GM21825 (cell line): ENCODE results near the gene ALPL.

Source experiments
- ATAC-seq: cut with Tn5 transposase; IDR thresholded peaks from one replicate; pipeline ENCODE4 v1.9.1; 2021; ENCODE audit warnings: mild to moderate bottlenecking, moderate library complexity; ENCODE audit not compliant: unreplicated experiment

The ALPL gene

DNA sequence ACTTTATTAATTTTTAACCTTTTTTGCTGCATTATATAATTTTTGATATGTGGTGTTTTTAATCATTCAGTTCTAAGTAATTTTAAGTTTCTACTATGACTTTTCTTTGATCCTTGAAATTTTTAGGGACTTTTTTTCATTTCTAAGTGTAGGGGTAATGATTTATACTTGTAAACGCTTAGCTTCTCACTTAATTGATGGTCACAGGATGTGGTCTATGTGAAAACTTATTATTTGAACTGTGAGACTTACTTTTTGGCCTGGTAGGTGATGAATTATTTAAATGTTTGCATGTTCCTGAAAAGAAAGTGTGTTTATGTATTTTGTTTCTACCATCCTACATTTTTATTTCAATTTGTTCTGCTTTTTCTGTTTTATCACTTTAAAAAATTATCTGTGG lies 17.2 kb downstream of the ALPL start:
- no peak for ATAC-seq

DNA sequence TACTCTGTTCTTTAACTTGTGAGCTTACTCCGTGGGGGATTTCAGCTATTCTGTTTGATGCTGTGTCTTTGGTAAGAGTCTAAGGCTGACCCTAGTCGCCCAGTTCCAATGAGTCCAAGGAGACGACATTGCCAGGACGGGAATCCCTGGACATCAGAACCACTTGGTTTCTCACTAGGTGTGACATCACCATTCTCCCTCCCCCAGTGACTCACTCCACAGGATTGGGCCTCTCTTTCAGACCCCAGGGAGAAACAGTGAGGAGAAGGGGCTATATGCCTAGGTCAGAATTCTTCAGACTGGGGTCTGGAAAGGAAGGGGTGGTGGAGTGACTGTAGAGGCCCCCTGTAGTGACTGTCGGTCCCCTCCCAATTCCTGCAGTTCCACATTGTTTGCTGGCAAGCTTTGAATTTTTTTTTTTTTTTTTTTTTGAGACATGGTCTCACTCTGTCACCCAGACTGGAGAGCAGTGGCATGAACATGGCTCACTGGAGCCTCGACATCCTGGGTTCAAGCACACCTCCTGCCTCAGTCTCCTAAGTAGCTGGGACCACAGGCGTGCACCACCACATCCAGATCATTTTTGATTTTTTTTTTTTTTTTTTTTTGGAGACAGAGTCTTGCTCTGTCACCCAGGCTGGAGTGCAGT lies 21.3 kb downstream of the ALPL start:
- ATAC-seq = no peak

DNA sequence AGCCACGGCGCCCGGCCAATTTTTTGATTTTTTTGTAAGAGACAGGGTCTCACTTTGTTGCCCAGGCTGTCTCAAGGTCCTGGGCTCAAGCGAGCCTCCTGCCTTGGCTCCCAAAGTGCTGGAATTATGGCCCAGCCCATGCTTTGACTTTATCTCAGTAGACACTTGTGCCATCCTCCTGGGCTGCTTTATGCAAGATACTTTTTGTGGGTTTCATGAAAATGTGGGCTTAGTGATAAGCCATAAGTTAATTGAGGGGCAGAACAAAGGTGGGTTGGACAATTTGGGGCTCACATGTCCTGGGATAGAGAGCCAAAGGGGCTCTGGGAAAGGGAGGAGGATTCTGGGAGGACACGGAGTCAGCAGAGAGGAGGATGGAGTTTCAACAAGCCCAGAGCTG lies 22.0 kb downstream of the ALPL start:
- no peak for ATAC-seq

DNA sequence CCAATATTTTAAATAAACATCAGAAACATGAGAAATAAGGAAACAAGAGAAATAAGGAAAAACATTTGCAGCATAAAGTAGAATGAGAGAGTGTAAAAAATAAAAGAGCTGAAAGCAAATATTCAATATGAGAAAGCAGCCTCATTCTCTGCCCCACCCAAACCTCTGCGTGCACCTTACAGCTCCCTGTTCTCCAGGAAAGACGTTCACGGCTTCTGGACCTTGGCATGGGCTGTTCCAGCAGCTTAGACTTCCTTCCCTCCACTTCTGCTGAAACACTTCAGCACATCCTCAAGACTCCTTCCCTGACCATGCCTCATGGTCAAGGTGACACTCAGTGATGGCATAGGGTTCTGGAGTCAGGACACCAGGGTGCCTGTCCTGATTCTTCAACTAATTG lies 23.3 kb downstream of the ALPL start:
- ATAC-seq = no peak

DNA sequence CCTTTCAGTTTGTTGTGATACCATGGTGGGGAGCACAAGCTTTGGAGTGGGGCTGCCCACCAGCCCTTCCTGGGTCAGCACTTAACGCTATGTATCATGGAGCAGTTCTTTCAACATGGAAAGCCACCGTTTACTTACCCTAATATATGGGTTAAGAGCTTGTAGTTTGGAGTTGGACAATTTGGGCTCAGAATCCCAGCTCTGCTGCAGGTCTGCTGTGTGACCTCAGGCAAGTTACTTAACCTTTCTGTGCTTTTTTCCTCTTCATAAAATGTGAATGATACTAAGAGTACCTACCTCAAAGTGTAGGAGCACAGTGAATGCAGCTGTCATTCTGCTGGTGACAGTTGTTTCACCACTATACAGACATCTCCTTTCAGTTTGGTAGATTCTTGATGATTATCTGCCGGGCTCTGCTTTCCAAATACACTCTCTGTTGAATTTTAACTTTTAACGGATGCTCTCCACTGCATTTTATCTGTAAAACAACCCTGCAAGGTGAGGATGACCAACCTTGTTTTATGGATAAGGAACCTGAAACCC lies 23.8 kb downstream of the ALPL start:
- no peak for ATAC-seq

DNA sequence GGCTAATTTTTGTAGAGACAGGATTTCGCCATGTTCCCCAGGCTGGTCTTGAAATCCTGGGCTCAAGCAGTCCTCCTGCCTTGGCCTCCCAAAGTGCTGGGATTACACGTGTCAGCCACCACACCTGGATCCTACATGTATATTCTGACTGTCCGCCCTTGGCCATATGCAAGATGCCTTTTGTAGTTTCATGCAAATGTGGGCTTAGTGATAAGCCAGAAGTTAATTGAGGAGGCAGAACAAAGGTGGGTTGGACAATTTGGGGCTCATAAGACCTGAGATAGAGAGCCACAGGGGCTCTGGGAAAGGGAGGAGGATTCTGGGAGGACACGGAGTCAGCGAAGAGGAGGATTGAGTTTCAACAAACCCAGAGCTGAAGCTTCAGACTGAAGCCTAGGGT lies 24.9 kb downstream of the ALPL start:
- no peak for ATAC-seq

DNA sequence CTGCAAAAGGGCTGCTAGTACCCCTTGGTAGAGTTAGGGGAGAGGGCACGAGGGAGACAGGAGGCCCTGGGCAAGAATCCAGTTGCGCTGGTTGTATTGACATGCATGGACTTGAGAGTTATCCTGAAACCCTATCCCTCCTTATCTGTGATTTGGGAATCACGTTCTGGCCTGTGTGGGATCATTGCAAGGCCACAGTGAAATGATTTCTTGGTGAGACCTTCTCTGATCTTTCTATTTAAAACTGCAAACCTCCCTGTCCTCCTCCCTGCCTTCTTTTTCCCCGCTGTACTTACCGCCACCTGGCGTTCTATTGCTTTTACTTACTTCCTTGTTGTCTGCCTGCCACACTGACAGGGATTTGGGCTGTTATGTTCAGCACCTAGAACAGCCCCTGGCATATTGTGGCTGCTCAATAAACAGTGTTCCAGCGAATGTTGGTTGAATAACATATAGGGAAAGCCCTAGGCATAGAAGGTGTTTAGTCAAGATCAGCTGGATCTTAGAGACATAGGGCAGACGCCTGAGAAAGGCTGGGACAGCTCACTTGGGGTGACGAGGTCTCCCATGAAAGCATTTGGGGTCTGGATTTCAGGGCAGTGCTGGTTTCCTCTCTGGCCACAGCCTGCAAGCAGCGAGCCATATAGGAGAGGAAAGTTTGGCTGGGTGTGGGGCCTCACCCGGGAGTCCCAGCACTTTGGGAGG lies 25.6 kb downstream of the ALPL start:
- no peak for ATAC-seq

DNA sequence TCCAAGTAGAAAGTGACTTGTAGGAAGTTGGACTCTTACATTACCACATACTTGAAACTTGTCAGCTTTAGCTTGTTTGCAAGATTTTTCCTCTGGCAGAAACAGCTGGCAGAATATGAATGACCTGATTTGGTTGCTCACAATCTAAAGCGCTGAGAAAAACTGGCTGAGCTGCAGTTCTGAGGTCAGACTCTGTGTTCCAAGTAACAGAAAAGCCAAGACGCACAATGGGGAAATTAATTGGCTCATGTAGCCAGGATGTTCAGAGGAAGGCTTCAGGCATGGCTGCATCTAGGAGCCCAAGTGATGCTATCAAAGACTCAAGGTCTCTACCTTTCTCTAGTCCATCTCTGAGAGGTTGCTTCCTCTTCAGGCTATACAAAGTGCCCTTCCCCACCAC lies 27.0 kb downstream of the ALPL start:
- no peak for ATAC-seq

DNA sequence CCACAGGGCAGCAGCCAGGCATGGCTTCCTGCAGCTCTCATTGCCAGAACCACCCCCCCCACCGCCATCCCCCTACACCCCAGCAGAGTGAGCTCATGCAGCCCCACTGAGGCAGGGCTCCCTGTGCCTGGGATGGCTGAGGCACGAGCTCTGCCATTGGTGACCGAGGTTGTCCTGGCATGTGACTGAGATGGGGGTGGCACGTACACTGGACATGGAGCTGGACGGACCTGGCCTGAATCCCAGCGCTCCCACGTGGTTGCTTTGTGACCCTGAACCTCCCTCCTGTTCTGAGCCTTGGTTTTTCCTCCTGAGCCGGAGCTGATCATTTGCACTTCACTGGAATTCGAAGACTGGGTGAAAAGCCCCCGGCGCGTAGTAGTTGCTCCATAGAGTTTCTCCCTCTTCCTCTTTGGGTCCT lies 28.3 kb downstream of the ALPL start:
- no peak for ATAC-seq

DNA sequence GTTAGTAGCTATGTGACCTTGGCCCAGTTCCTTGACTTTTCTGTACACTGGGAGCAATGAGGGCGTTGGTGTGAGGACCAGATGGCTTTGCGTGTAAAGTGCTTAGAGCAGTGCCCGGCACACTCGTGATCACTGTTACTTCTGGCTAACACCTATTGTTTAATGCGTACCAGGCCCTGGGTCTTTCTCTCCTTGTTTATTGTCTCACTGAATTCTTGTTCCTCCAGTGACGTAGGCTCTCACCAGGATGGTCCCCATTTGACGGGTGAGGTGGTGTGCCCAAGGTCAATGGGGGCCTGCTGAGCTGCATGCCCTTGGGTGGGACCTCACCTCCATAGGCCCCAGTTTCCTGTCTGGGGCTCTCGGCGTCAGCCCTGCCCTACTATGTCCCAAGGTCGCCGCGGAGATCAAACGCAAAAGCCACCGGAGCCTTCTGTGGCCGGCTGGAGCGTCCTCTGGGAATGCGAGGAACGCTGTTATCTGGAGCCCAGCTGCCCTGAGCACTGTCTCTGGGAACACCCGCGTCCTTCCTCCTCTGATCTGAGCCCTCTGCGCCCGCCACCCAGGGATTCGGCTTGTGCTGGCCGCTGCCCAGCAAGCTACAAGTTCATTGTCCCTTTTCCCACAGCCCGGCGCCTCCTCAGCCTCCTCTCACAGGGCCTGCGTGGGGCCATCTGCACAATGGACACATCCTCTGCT lies 28.9 kb downstream of the ALPL start:
- no peak for ATAC-seq

DNA sequence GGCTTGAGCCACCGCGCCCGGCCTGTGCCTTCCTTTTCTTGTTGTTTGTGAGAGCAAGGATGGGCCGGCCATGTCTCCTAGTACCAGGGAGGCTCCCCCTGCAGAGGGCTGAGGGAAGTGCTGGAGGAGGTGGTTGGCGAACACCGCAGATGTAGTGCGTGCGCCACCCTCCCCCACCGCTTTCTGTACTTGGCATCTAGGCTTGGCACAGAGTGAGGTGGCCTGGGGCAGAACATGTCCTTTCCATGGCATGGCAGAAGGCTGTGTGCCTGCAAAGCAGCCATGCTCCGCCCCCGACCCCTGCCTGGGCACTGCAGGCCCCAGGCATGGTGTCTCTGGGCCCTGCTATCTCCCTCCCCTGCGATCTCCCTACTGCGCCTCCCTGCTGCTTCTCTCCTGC lies 30.7 kb downstream of the ALPL start:
- ATAC-seq = no peak

DNA sequence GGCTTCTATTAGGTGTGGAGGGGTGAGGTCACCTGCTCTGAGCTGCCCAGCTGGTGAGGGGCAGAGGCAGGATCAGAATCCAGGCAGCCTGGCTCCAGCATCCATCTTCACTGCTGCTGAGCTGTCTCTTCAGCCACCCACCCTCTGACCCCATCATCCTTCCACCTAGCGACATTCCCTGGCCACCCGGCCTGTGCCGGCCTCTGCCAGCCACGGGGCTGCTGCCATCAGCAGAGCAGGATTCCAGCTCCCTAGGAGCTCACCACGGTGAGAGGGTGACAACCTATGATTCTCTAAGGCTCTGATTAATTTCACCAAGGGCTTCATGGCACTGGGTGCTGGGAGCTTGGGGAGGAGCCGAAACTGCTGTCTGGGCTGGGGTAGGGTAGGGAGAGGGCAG lies 32.1 kb downstream of the ALPL start:
- no peak for ATAC-seq

DNA sequence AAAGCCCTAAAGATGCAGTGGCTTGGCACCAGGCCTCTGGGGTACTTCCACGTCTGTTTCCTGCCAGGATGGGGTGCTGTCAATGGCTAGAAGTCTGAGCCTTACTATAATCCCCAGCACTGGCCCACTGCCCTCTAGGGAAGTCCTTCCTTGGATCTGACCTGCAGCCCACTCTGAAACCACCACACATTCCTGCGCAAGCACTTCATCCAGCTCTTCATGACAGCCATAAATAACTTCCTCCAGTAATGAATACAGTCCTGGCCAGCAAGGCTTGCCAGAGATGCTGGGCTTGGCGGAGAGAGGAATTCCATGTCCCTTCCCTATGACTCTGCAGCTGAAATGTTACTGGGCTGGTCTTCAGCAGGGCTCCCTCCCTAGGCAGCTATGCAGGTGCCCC lies 32.6 kb downstream of the ALPL start:
- ATAC-seq = no peak

DNA sequence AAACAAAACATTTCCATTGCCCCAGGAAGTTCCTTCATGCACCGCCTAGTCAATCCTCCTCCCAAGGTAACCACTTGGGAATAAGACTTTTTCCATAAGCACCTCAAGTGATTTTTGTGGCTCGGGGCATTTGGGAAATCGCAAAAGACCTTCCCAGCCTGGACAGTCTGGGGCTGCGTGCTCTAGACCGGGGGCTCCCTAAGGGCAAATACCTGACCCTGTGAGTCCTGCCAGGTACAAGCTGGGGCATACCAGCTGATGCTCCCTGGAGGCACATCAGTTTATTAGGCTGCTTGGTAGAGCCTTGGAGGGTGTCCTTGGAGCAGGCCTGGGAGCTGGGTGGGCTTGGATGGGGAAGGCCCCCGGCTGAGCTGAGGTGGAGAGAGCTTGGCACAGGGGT lies 34.4 kb downstream of the ALPL start:
- ATAC-seq = no peak

DNA sequence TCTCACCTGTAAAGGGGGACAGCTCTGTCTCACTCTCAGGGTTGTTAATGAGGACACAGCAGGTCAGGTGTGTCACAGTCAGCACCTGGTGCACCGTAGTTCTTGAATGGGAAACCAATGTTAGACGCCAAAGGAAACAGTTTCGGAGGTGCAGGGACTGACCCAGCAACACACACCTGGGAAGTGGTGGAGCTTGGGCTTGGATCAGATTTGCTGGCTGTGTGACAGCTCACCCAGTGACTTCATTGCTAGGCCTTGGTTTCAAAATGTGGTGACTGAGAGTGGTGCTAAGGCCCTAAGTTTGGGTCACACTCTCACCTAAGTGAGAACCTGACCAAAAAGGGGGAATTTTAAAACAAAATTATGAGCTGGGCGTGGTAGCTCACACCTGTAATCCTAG lies 34.9 kb downstream of the ALPL start:
- ATAC-seq = no peak

DNA sequence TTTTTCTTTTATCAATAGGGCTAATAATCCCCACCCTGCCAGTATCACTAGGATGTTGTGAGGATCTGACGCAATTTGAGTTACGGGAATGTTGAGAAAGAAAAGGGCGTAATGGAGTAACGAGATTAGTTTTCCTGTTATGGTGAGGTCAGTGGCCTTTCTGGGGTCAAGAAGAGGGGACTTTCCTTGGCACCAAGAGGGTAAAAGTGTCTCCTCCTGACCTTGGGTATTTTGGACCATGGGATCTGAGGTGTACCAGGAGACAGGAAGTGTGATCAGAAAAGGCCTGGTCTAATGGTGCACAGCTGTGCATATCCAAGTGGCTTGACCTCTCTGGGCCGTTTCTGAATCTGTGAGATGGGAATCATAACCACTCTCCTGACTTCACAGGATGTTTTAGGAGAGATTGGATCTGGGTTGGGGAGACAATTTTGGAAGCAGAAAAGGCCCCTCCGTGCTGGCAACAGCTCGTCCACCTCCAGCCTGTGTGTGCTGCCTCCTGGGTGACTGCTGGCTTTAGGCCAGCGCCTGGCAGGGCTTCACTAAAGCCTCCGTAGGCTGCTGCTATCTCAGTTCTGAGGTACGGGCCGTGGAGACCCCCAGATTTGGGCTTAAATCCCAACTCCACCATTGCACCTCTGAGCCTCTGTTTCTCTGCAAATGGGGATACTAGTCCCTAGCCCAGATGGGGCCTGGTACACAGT lies 37.1 kb downstream of the ALPL start:
- ATAC-seq = no peak

DNA sequence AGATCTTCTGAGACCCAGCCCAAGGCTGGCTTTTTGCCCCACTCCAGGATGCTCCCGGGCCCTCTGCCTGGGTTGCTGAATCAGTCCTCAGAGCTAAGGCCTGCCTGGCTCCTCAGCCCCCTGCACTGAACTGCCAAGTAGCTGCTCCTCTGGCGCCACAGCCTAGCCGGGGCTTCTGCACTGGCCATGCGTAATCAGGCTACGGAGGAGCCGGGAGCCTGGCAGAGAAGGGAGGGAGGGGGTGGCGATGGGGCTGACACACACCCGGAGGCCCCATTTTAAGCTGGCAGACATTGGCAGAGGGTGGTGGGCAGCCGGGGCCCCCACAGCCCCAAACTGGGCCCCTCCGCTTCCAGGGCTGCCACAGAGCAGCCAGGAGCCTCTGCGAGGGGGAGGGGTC lies 38.7 kb downstream of the ALPL start:
- no peak for ATAC-seq

DNA sequence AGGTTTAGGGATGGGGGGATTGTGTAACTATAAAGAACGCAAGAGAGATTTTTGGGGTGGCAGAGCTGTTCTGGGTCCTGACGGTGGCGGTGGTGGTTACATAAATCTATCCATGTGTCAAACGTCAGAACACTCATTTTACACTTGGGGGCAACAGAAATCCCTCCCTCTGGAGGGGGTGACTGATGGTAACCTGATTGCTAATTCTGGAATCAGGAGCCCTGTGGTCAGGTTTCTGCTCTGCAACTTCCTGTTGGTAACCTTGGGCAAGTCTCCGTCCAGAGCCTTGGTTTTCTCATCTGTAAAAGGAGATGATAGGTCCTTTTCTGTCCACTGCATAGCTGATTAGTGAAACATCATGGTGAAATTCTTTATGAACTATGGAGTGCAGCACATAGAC lies 40.9 kb downstream of the ALPL start:
- no peak for ATAC-seq

DNA sequence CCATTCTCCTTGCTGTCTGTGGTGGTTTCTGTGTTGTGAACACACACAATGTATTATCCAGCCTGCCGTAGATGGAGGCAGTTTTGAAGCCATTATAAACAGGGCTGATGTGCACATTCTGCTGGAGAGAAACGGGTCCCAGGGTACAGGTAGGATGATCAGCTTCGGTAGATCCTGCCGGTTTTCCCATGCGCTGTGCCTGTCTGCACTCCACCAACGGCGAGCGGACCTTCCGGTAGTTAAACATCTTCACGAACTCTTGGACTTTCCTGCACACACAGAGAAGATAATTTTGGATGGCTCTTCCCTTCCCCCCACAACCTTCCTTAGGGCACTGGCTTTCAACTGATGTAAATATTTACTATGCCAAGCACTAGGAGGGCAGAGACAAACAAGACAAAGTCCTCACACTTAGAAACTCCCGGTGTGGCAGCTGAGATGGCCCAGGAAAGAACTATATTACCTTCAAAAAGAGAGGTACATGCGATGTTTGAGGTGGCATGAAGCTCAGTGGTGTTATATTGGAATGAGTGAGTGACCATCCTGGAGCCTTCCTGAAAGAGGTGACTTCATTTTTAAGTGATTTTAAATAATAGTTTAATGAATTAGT lies 41.7 kb downstream of the ALPL start:
- ATAC-seq = no peak

DNA sequence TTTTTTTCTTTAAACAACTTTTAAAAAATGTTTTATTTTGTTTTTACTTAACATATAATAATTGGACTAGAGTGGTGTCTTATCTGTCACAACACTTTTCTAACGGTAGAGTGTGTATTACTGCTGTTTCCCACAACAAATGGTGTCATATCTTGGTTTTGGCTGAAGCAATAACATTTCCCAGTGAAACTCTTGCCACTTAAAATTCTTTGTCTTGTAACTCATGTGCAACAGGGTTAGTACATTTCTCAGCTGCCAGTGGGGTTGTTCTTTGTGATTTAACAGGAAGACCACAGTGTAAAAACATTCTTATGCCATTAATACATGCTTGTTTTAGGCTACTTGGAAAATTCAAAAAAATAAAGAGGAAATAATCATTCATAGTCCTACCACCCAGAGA lies 43.5 kb downstream of the ALPL start:
- no peak for ATAC-seq
